GM19372 (cell line): ENCODE measurements around the gene ZNF800.

ENCODE experiments used
- ATAC-seq: cut with Tn5 transposase; IDR thresholded peaks from one replicate; pipeline ENCODE4 v1.9.1; 2021; ENCODE audit warnings: mild to moderate bottlenecking, low read depth, moderate library complexity; ENCODE audit not compliant: unreplicated experiment

ZNF800 gene

GRCh38 chr7:127391591-127392181, 822 bp downstream of the ZNF800 start:
- peak; percentile 39 for ATAC-seq

- no peak for ATAC-seq
Measured at GRCh38 chr7:127390817-127391590, 1.5 kb downstream of the ZNF800 start.

GRCh38 chr7:127390186-127390816, 2.2 kb downstream of the ZNF800 start:
- ATAC-seq, result no peak

- no peak for ATAC-seq
Measured at GRCh38 chr7:127389321-127389720, 3.2 kb downstream of the ZNF800 start.

- ATAC-seq, result no peak
Measured at GRCh38 chr7:127387974-127388373, 4.5 kb downstream of the ZNF800 start.

- no peak for ATAC-seq
Measured at GRCh38 chr7:127383123-127383835, 9.2 kb downstream of the ZNF800 start.

GRCh38 chr7:127382301-127383085, 10.0 kb downstream of the ZNF800 start:
- no peak for ATAC-seq

GRCh38 chr7:127380479-127380878, 12.0 kb downstream of the ZNF800 start:
- ATAC-seq, result no peak

GRCh38 chr7:127379642-127380041, 12.9 kb downstream of the ZNF800 start:
- no peak for ATAC-seq

- no peak for ATAC-seq
Measured at GRCh38 chr7:127378537-127378936, 14.0 kb downstream of the ZNF800 start.

GRCh38 chr7:127377425-127377824, 15.1 kb downstream of the ZNF800 start:
- no peak for ATAC-seq

GRCh38 chr7:127375631-127376030, 16.9 kb downstream of the ZNF800 start:
- no peak for ATAC-seq

GRCh38 chr7:127367679-127368078, 24.8 kb downstream of the ZNF800 start:
- no peak for ATAC-seq

GRCh38 chr7:127366680-127367079, 25.8 kb downstream of the ZNF800 start:
- no peak for ATAC-seq

- ATAC-seq, result no peak
Measured at GRCh38 chr7:127365957-127366315, 26.6 kb downstream of the ZNF800 start.

- no peak for ATAC-seq
Measured at GRCh38 chr7:127365164-127365956, 27.1 kb downstream of the ZNF800 start.

- no peak for ATAC-seq
Measured at GRCh38 chr7:127362364-127363027, 30.0 kb downstream of the ZNF800 start.

GRCh38 chr7:127361736-127362135, 30.8 kb downstream of the ZNF800 start:
- ATAC-seq, result no peak

GRCh38 chr7:127359011-127359410, 33.5 kb downstream of the ZNF800 start:
- ATAC-seq, result no peak
